Glutamatergic neuron (in vitro differentiated cells): ENCODE measurements around the gene MAP9. TPM values are rescaled to one million over a fixed set of nuclear protein-coding genes. Genes with fewer than 3 reads are reported as not detected.

ENCODE experiments used
- DNase-seq: peaks from one replicate; pipeline ENCODE4 v3.0.0; 2022
- H3K27ac Mint-ChIP-seq: one replicate; pipeline ENCODE4 v1.8.0; 2020; ENCODE audit warnings: mild to moderate bottlenecking, mixed read lengths, inconsistent platforms; ENCODE audit not compliant: unreplicated experiment
- H3K27me3 Mint-ChIP-seq: one replicate; pipeline ENCODE4 v1.8.0; 2020; ENCODE audit warnings: mild to moderate bottlenecking, moderate library complexity, mixed read lengths, inconsistent platforms; ENCODE audit not compliant: unreplicated experiment
- H3K36me3 Mint-ChIP-seq: one replicate; pipeline ENCODE4 v1.8.0; 2020; ENCODE audit warnings: mild to moderate bottlenecking, mixed read lengths, inconsistent platforms; ENCODE audit not compliant: unreplicated experiment
- H3K4me1 Mint-ChIP-seq: one replicate; pipeline ENCODE4 v1.8.0; 2020; ENCODE audit warnings: mild to moderate bottlenecking, low read depth, mixed read lengths, inconsistent platforms; ENCODE audit not compliant: unreplicated experiment
- H3K4me3 Mint-ChIP-seq: one replicate; pipeline ENCODE4 v1.8.0; 2020; ENCODE audit warnings: mild to moderate bottlenecking, mixed read lengths, inconsistent platforms; ENCODE audit not compliant: unreplicated experiment
- H3K9me3 Mint-ChIP-seq: one replicate; pipeline ENCODE4 v1.8.0; 2020; ENCODE audit warnings: mild to moderate bottlenecking, moderate library complexity, mixed read lengths, inconsistent platforms; ENCODE audit not compliant: unreplicated experiment
- total RNA-seq: library from RNA; stranded (reverse); fragmentation: NEBNext Ultra II Directional; extraction: Animal tissue kit (Norgen Biotek cat#: 25700); gene quantifications from one replicate; pipeline ENCODE4 v1.2.1, GENCODE V29; 2021; ENCODE audit not compliant: unreplicated experiment
- TF ChIP-seq, protein P1 (sequence below): fragments of 200-600 bp; sonication (generic); IDR thresholded peaks from one replicate; pipeline ENCODE4 v1.5.0; 2021; ENCODE audit not compliant: partially characterized antibody, unreplicated experiment

Gene MAP9
- total RNA-seq, 1 donor from 2014 or later, result 8.1 TPM

DNA sequence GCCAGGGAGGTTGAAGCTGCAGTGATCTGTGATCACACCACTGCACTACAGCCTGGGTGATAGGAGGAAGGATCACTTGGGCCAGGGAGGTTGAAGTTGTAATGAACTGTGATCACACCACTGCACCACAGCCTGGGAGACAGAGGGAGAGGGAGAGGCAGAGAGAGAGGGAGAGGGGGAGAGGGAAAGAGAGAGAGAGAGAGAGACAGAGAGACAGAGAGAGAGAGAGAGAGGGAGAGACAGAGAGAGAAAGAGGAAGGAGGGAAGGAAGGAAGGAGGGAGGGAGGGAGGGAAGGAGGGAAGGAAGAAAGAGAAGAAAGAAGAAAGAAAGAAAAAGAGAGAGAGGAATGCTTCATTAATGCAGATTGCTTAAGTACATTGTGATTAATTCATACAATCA, 15.2 kb upstream of the MAP9 start:
- H3K9me3 Mint-ChIP-seq, result peaks cover 4% of the 10 kb centered on the region
- DNase-seq, result no peak
- no peak overlapping the region for H3K4me3 Mint-ChIP-seq
- H3K27me3 Mint-ChIP-seq, result peaks cover 2% of the 10 kb centered on the region
- no peaks in the 10 kb centered on the region for H3K36me3 Mint-ChIP-seq
- TF ChIP-seq, protein P1, sequence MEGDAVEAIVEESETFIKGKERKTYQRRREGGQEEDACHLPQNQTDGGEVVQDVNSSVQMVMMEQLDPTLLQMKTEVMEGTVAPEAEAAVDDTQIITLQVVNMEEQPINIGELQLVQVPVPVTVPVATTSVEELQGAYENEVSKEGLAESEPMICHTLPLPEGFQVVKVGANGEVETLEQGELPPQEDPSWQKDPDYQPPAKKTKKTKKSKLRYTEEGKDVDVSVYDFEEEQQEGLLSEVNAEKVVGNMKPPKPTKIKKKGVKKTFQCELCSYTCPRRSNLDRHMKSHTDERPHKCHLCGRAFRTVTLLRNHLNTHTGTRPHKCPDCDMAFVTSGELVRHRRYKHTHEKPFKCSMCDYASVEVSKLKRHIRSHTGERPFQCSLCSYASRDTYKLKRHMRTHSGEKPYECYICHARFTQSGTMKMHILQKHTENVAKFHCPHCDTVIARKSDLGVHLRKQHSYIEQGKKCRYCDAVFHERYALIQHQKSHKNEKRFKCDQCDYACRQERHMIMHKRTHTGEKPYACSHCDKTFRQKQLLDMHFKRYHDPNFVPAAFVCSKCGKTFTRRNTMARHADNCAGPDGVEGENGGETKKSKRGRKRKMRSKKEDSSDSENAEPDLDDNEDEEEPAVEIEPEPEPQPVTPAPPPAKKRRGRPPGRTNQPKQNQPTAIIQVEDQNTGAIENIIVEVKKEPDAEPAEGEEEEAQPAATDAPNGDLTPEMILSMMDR, result no peak
- H3K4me1 Mint-ChIP-seq, result no peaks in the 10 kb centered on the region
- H3K27ac Mint-ChIP-seq, result no peak overlapping the region

DNA sequence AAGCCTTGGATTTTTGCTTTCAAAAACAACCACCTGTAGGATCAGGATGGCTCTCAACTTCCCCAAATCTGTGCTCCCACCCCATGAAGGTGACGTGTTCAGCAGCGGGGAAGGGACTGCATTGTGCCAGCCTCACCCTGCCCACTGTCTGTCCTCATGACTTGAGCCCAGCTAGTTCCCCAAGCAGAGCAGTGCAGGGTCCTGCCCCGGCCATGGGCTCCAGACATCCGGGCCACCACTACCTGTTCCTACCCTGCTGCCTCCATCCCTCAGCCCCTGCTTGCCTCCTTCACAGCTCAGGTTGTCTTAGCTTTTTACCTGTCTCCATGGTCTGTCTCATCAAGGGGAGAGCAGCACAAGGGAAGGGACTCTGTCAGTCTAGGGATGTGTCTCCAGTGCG, 11.4 kb upstream of the MAP9 start:
- H3K27ac Mint-ChIP-seq, result no peak overlapping the region

DNA sequence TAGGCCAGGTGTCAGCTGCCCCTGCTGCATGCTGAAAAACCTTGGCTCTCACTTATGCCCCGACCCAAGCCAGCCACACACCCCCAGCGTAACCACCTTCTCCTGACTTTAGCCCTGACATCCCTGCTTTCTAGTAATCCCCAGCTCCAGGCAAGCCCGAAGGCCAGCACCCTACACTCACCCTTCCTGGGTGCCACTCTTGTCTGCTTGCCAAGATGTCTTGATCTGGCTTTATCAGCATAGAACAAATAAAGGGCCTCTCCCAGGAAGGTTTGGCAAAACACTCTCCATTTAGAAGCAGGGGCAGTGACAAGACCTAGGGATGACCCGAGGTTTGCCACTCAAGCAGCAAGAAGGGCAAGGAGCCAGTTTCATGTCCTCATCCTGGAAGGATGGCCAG, 6.8 kb upstream of the MAP9 start:
- peaks cover 10% of the 10 kb centered on the region for H3K27me3 Mint-ChIP-seq
- H3K27ac Mint-ChIP-seq, result no peak overlapping the region
- peaks cover 7% of the 10 kb centered on the region for H3K9me3 Mint-ChIP-seq
- no peaks in the 10 kb centered on the region for H3K36me3 Mint-ChIP-seq
- H3K4me1 Mint-ChIP-seq, result no peaks in the 10 kb centered on the region
- DNase-seq, result no peak
- H3K4me3 Mint-ChIP-seq, result no peak overlapping the region
- TF ChIP-seq, protein P1, result no peak

More for the DNA sequence above, 11.4 kb upstream of the MAP9 start:
- TF ChIP-seq, protein P1, result no peak
- Mint-ChIP-seq H3K4me3 (no peak overlapping the region), H3K36me3 (no peaks in the 10 kb centered on the region), H3K9me3 (peaks cover 4% of the 10 kb centered on the region), H3K4me1 (no peaks in the 10 kb centered on the region), H3K27me3 (peaks cover 7% of the 10 kb centered on the region)
- DNase-seq, result no peak

DNA sequence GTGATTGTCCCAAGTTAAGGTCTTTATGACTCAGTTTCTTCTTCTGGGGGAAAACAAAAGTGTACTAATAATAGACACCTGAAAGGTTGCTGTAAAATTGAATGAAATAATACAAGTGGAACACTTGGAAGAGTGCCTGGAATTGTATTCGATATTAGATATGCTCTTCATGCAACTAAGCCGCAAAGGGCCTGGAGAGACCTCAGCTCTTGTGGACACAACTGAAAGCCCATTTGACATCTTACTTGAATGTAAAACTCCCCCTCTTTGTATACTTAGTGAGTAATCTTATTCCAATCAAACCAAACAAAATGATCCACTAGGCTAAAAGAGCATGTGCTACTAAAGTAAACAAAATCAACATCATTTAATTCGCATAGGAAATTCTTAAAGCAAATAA, 511 bp upstream of the MAP9 start:
- TF ChIP-seq, protein P1, result no peak
- H3K36me3 Mint-ChIP-seq, result no peaks in the 10 kb centered on the region

DNA sequence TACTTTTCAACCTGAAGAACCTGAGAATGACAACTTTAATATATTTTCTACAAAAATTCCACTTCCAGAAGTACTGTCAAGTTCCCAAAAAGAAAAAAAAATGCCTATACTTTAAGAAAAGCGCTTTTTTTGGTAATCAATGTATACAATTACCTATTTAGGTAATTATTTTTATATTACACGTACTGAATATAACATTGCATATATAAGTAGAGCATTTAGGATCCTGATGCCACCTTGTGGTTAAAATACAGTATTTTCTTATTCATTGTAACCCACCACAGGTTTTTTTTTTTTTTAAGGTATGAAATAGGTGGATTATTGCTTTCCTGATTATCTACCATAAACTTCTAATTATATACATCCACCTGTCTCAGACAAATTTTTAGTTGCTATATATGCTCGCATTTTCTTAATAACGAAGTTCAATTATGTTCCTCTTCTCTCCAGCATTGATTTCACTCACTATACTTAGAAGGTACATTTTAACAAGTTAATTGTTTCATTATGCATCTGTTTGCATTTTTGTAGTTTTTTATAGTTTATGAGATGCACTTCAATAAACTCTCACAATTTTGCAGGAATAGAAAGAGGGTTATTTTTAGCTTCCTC, 5.2 kb downstream of the MAP9 start:
- no peak for DNase-seq
- Mint-ChIP-seq H3K4me3 (no peak overlapping the region), H3K27me3 (no peaks in the 10 kb centered on the region), H3K36me3 (no peaks in the 10 kb centered on the region), H3K9me3 (peaks cover 2% of the 10 kb centered on the region), H3K27ac (no peak overlapping the region), H3K4me1 (peaks cover 9% of the 10 kb centered on the region)
- TF ChIP-seq, protein P1, result peak; percentile 65

More for the DNA sequence above, 511 bp upstream of the MAP9 start:
- Mint-ChIP-seq H3K4me1 (peaks cover 9% of the 10 kb centered on the region), H3K9me3 (peaks cover 6% of the 10 kb centered on the region), H3K27ac (peak overlapping the region; percentile 4), H3K27me3 (peaks cover 3% of the 10 kb centered on the region), H3K4me3 (peak overlapping the region; percentile 91)
- DNase-seq, result no peak
